T-helper 1 cell (primary cell): ENCODE data around the gene ITIH6.

Source experiments
- DNase-seq, 5 donors: peaks; one replicate each; pipeline ENCODE4 v3.0.0-alpha.2; 2012 to 2020

ITIH6 gene

GRCh38 chrX:54711735-54712134 is 86.3 kb downstream of the ITIH6 start:
- DNase-seq, result no peak

- DNase-seq, result no peak
Measured at GRCh38 chrX:54710920-54711319, 87.1 kb downstream of the ITIH6 start.

GRCh38 chrX:54708404-54708803 is 89.7 kb downstream of the ITIH6 start:
- DNase-seq, result no peak
